Epithelial cell of prostate (primary cell): ENCODE measurements around the gene TRPC6.
A peak's percentile ranks its signal among the peaks of the same experiment; 100 is the strongest.

Experiments
- DNase-seq: peaks from one replicate; pipeline ENCODE4 v3.0.0-alpha.2; 2011; ENCODE audit warnings: low read depth, low spot score
- H3K27ac ChIP-seq: fragments of 450-650 bp; 2 replicates; pipeline ENCODE4 v1.5.1; 2017; ENCODE audit warnings: mild to moderate bottlenecking

The TRPC6 gene

GRCh38 chr11:101583251-101584128 lies at the start of gene TRPC6:
TRPC6 (minus strand) TSS chr11:101584007; CDS start chr11:101583503, 504 bp downstream.
- DNase-seq: no peak
- H3K27ac ChIP-seq: no peak within 1 kb of the TSS

GRCh38 chr11:101620026-101620425 lies 36.2 kb upstream of the TRPC6 start:
- DNase-seq: no peak
- H3K27ac ChIP-seq: no peak overlapping the region

DNA sequence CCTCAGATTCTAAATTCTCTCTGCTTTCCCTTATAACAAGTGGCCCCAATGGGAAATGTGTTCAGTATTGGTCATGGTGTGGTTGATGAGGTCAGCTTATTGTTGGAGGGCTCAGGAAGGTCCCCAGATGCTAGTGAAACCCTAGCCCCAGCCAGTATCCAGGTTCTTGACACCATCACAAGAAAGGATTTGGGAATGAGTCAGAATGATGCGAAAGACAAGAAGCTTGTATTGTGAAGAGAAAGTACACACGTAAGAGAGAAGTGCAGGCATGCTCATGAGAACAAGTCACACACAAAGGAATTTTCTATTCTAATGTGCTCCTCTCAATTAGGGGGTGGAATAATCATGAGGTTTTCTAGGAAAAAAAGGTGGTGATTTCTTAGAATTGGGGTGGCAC lies 34.9 kb upstream of the TRPC6 start:
- DNase-seq: peak; percentile 93
- peak overlapping the region; percentile 95 for H3K27ac ChIP-seq

GRCh38 chr11:101617735-101618332 lies 34.0 kb upstream of the TRPC6 start:
- H3K27ac ChIP-seq: peak overlapping the region; percentile 95
- DNase-seq: peak; percentile 87

GRCh38 chr11:101612481-101612880 lies 28.7 kb upstream of the TRPC6 start:
- H3K27ac ChIP-seq: no peak overlapping the region
- no peak for DNase-seq

- H3K27ac ChIP-seq: no peak overlapping the region
- no peak for DNase-seq
Observed at GRCh38 chr11:101600924-101601323, 17.1 kb upstream of the TRPC6 start.

GRCh38 chr11:101586965-101587364 lies 3.2 kb upstream of the TRPC6 start:
- DNase-seq: no peak
- H3K27ac ChIP-seq: no peak overlapping the region

GRCh38 chr11:101584655-101585054 lies 848 bp upstream of the TRPC6 start:
- no peak for DNase-seq
- H3K27ac ChIP-seq: no peak overlapping the region

- no peak for DNase-seq
- H3K27ac ChIP-seq: no peak overlapping the region
Observed at GRCh38 chr11:101584129-101584515, 315 bp upstream of the TRPC6 start.

DNA sequence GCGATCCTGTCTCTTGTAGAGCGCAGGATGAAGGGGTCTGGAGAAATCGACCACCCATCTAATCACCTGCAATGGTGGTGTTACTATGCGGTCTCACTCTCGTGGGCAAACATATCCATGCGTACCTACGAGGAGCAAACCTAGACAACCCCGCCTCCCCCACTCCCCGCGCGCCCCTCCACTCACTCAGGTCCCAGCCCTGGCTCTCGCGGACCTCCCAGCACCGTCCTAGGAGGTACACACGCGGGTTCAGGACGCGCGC lies 887 bp downstream of the TRPC6 start:
- no peak for DNase-seq
- H3K27ac ChIP-seq: no peak overlapping the region

DNA sequence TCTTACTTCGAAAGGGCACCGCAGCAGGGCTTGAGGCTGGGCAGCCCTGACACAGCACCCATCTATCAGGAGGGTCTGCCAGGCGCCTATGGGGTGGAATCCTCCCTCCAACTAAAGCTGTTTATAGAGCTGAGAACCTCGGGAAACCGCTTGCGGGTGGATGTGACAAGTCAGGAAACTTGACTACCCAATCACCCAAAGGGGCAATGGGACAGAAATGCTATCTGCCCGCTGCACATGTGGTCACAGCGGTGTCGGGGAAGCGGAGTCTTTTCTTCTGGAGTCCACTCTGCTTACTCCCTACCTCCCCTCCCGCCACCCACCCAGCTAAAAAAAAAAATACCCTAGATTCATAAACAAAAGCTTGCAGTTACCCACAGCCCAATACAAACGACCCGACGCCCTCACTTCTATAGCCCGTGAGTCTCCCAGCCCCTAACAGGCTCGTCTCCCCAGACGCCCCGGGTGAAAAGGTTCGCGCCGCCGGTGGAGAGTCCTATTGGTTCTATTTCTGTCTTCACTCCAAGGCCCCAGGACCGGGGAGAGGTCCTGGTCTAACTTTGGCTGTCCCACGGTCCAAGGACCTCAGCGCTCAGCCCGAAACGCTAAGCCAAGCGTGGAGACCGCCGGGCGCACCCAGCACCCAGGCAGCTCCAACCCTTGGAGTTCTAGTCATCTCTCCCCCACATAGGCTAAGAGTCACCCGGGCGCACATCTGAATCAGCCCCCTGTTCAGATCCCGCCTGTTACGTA lies 1.4 kb downstream of the TRPC6 start:
- DNase-seq: no peak
- no peak overlapping the region for H3K27ac ChIP-seq

DNA sequence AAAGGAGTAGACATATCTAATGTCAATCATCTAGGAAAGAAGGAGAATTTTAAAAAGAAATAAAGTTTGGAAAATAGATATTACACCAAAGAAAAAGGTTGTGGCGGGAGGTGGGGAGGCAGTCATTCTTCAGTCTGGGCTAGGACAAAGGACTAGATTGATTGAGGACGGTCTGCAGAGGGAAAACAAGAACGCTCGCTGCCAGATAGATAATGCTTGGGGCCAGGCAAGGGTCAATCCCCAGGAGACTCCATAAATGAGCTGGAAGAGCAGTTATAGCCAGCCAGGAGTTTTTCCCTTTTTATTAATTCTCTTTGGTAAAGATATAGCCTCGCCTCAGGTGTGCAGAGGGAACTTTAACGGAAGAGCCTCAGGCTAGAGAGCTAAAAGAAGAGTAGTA lies 6.3 kb downstream of the TRPC6 start:
- DNase-seq: no peak

DNA sequence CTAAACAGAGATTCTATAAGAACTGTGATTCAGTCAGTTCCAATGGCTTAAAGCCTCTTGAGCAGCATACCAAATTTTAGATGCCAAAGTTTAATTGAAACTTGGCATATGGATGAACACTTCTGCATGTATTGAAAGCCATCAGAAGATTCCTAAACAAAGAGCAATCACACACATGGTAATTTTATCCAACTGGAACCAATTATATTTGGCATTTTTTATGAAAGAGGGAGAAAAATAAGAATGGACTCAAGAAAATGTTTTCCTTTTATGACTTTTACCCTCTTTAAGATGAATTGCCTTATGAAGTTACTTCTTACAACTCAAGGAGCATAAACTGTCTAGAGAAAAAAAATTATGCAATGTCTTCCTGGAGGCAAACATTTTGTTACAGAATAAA lies 7.4 kb downstream of the TRPC6 start:
- no peak for DNase-seq

More for the DNA sequence above, 6.3 kb downstream of the TRPC6 start:
- H3K27ac ChIP-seq: no peak overlapping the region

DNA sequence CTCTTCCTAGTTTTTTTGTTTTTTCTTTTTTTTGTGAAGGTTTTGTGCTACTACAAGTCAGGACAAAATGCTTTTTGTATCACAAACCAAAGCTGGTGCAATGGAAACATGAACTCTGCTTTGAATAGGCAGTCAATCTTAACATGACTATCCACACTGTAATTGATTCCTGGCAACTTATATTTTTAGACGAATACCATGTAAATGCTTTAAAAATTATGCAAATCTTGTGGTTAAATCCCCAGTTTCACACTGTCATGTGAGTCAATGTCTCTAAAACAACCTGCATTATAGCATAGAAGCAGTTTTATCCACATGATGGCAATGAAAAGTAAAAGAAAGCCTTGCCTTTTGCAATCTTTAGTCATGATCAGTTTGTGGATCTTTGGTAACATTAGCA lies 8.9 kb downstream of the TRPC6 start:
- H3K27ac ChIP-seq: no peak overlapping the region
- no peak for DNase-seq

More for the DNA sequence above, 7.4 kb downstream of the TRPC6 start:
- no peak overlapping the region for H3K27ac ChIP-seq

DNA sequence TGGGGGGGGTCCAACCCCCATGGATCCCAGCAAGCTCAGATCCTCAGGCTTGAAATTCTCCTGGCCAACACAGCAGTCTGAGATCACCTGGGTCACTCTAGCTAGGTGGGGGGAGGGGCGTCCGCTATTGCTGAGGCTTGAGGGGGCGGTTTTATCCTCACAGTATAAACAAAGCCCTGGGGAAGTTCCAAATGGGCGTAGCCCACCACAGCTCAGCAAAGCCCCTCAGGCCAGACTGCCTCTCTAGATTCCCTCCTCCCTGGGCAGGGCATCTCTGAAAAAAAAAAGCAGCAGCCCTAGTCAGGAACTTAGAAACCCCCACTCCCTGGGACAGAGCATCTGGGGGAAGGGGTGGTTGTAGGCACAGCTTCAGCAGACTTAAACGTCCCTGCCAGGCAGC lies 16.7 kb downstream of the TRPC6 start:
- no peak overlapping the region for H3K27ac ChIP-seq
- no peak for DNase-seq

DNA sequence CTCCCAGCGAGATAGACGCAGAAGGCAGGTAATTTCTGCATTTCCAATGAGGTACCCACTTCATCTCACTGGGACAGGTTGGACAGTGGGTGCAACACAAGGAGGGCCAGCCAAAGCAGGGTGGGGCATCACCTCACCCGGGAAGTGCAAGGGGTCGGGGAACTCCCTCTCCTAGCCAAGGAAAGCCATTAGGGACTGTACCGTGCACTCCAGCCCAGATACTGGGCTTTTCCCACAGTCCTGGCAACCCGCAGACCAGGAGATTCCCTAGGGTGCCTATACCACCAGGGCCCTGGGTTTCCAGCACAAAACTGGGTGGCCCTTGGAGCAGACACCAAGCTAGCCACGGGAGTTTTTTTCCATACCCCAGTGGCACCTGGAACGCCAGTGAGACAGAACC lies 17.2 kb downstream of the TRPC6 start:
- H3K27ac ChIP-seq: no peak overlapping the region
- DNase-seq: no peak

DNA sequence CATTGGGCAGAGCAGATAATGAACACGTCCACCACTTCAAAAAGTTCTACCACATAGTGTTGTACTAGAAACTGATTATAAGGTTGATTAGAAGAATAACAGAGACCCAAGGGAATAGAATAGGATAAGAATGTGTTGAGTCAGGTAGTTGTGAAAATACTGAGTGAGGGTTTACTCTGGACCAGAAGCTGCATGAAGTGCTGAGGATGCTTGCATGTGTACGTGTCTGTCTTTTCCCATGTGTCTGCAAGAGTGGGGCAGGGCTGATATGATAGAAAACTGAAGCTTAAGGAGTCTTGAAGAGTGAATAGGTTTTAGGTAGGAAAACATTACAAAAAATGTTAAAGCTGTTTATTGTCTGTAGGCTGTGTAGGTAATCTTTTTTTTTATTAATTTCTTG lies 20.6 kb downstream of the TRPC6 start:
- H3K27ac ChIP-seq: no peak overlapping the region
- DNase-seq: no peak

GRCh38 chr11:101555366-101555765 lies 28.4 kb downstream of the TRPC6 start:
- H3K27ac ChIP-seq: no peak overlapping the region
- no peak for DNase-seq

GRCh38 chr11:101553891-101554292 lies 29.9 kb downstream of the TRPC6 start:
- H3K27ac ChIP-seq: no peak overlapping the region
- no peak for DNase-seq

- no peak overlapping the region for H3K27ac ChIP-seq
- DNase-seq: no peak
Observed at GRCh38 chr11:101552888-101553287, 30.9 kb downstream of the TRPC6 start.

DNA sequence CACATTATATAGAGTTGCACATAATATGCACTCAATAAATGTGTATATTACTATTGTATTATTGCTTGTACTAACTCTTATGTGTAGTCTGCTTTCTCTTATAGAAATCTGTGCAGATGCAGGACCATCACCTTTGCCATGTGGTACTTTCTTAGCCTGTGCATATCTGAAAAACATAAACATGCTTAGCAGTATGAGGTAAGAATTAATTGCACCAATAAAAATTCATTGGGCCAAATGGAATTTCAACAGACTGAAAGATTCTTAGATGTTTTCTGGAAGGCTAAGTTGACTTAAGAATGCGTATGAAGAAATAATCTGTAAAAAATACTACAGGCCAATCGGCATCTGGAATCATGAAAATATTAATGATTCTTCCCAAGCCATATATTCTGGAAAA lies 55.3 kb downstream of the TRPC6 start:
- H3K27ac ChIP-seq: no peak overlapping the region
- DNase-seq: no peak
